ENCODE results near the gene CAT. TPM values are rescaled to one million over a fixed set of nuclear protein-coding genes. Genes with fewer than 3 reads are reported as not detected.
"Not testable (repeated sequence)": the region's sequence is repeated elsewhere in the genome, so short reads cannot be mapped to it uniquely, and the experiment has no call there.

CAT gene
- 53.9 TPM for total RNA-seq (ENCODE audit: insufficient read depth, low replicate concordance)

- DNase-seq (ENCODE audit: low spot score): peak; percentile 99
These were observed at the start of gene CAT for GRCh38 chr11:34438529-34439507. Gene CAT (plus strand): TSS chr11:34438934. CDS start chr11:34439014, 80 bp downstream.

- DNase-seq (ENCODE audit: low spot score): no peak
These were observed 43.9 kb upstream of the CAT start for GRCh38 chr11:34394771-34395300.

- DNase-seq (ENCODE audit: low spot score): peak; percentile 7
These were observed 42.7 kb upstream of the CAT start for GRCh38 chr11:34395916-34396550.

GRCh38 chr11:34397120-34397519, 41.6 kb upstream of the CAT start:
- no peak for DNase-seq (ENCODE audit: low spot score)

- no peak for DNase-seq (ENCODE audit: low spot score)
These were observed 40.9 kb upstream of the CAT start for GRCh38 chr11:34397811-34398210.

GRCh38 chr11:34403431-34403830, 35.3 kb upstream of the CAT start:
- DNase-seq (ENCODE audit: low spot score): no peak

- DNase-seq (ENCODE audit: low spot score): no peak
These were observed 34.5 kb upstream of the CAT start for GRCh38 chr11:34404280-34404679.

- no peak for DNase-seq (ENCODE audit: low spot score)
These were observed 33.5 kb upstream of the CAT start for GRCh38 chr11:34405079-34405858.

GRCh38 chr11:34406413-34406812, 32.3 kb upstream of the CAT start:
- no peak for DNase-seq (ENCODE audit: low spot score)

- no peak for DNase-seq (ENCODE audit: low spot score)
These were observed 31.5 kb upstream of the CAT start for GRCh38 chr11:34407121-34407813.

GRCh38 chr11:34408580-34409172, 30.1 kb upstream of the CAT start:
- DNase-seq (ENCODE audit: low spot score): no peak

- no peak for DNase-seq (ENCODE audit: low spot score)
These were observed 27.6 kb upstream of the CAT start for GRCh38 chr11:34411111-34411510.

- no peak for DNase-seq (ENCODE audit: low spot score)
These were observed 26.9 kb upstream of the CAT start for GRCh38 chr11:34411791-34412190.

- no peak for DNase-seq (ENCODE audit: low spot score)
These were observed 25.5 kb upstream of the CAT start for GRCh38 chr11:34413263-34413662.

- no peak for DNase-seq (ENCODE audit: low spot score)
These were observed 23.2 kb upstream of the CAT start for GRCh38 chr11:34415538-34415937.

GRCh38 chr11:34416088-34416487, 22.6 kb upstream of the CAT start:
- no peak for DNase-seq (ENCODE audit: low spot score)

- no peak for DNase-seq (ENCODE audit: low spot score)
These were observed 22.0 kb upstream of the CAT start for GRCh38 chr11:34416766-34417165.

- no peak for DNase-seq (ENCODE audit: low spot score)
These were observed 21.5 kb upstream of the CAT start for GRCh38 chr11:34417202-34417601.

- DNase-seq (ENCODE audit: low spot score): no peak
These were observed 19.6 kb upstream of the CAT start for GRCh38 chr11:34419158-34419557.

- no peak for DNase-seq (ENCODE audit: low spot score)
These were observed 15.4 kb upstream of the CAT start for GRCh38 chr11:34423300-34423699.

GRCh38 chr11:34424826-34425225, 13.9 kb upstream of the CAT start:
- DNase-seq (ENCODE audit: low spot score): not testable (repeated sequence)

All from umbilical cord (tissue), 2 donors.